ENCODE results near the gene DAB2IP.

Gene DAB2IP

DNA sequence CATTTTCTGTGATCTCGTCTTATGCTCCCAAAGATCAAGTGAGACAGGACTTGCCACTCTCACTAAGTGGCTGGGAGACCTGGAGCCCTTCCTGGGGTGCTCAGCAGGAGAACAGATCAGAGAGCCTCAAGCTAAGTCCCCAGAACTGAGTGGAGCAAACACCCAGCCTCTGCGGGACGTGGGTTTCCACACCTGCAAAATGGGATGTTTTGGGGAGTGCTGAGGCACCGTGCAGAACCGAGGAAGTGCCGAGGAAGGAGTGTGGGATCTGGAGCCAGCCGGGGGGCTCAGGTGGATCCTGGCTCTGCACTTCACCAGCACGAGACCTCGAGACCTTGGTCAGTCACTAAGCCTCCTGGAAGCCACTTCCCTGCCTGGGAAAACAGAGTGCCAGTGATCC lies 166.0 kb downstream of the DAB2IP start:
- no peak overlapping the region for H3K27ac ChIP-seq
- TF ChIP-seq, protein P1, sequence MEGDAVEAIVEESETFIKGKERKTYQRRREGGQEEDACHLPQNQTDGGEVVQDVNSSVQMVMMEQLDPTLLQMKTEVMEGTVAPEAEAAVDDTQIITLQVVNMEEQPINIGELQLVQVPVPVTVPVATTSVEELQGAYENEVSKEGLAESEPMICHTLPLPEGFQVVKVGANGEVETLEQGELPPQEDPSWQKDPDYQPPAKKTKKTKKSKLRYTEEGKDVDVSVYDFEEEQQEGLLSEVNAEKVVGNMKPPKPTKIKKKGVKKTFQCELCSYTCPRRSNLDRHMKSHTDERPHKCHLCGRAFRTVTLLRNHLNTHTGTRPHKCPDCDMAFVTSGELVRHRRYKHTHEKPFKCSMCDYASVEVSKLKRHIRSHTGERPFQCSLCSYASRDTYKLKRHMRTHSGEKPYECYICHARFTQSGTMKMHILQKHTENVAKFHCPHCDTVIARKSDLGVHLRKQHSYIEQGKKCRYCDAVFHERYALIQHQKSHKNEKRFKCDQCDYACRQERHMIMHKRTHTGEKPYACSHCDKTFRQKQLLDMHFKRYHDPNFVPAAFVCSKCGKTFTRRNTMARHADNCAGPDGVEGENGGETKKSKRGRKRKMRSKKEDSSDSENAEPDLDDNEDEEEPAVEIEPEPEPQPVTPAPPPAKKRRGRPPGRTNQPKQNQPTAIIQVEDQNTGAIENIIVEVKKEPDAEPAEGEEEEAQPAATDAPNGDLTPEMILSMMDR (IDR thresholded peaks at IDR 0.05) = no peak
- no peak for TF ChIP-seq ZFX (IDR thresholded peaks at IDR 0.05; ENCODE audit: borderline replicate concordance)

GRCh38 chr9:121818016-121818661 lies 166.7 kb downstream of the DAB2IP start:
- TF ChIP-seq, protein P1 (IDR thresholded peaks at IDR 0.05) = no peak
- TF ChIP-seq ZFX (IDR thresholded peaks at IDR 0.05; ENCODE audit: borderline replicate concordance) = no peak
- H3K27ac ChIP-seq = no peak overlapping the region

DNA sequence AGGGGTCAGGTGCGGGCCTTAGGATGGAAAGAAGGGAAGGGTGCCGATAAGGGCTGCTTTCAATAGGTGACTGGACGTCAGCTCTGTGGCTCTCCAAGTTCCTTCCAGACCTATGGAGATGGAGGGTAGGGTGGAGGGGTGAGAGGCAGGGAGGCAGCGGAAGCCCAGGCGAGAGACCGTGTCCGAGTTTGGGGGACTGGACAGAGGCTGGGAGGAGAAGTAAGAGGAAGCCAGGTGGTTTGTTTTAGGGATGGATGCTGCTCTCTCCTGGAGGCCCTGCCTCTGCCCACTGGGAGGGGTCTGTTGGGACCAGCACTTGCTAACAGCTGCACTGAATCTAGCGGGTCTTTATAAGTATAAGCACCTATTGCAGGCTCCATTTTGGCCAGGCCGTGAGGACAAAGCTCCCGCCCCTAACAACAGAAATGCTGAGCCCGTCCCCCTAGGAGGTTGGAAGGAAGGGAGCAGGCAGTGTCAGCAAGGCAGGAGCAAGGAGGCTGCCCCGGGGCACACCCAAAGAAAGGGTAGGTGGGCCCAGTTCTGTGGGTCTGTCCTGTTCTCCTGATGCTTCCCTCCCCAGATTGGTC lies 167.5 kb downstream of the DAB2IP start:
- no peak overlapping the region for H3K27ac ChIP-seq
- TF ChIP-seq ZFX (IDR thresholded peaks at IDR 0.05; ENCODE audit: borderline replicate concordance) = no peak
- TF ChIP-seq, protein P1 (IDR thresholded peaks at IDR 0.05) = no peak

DNA sequence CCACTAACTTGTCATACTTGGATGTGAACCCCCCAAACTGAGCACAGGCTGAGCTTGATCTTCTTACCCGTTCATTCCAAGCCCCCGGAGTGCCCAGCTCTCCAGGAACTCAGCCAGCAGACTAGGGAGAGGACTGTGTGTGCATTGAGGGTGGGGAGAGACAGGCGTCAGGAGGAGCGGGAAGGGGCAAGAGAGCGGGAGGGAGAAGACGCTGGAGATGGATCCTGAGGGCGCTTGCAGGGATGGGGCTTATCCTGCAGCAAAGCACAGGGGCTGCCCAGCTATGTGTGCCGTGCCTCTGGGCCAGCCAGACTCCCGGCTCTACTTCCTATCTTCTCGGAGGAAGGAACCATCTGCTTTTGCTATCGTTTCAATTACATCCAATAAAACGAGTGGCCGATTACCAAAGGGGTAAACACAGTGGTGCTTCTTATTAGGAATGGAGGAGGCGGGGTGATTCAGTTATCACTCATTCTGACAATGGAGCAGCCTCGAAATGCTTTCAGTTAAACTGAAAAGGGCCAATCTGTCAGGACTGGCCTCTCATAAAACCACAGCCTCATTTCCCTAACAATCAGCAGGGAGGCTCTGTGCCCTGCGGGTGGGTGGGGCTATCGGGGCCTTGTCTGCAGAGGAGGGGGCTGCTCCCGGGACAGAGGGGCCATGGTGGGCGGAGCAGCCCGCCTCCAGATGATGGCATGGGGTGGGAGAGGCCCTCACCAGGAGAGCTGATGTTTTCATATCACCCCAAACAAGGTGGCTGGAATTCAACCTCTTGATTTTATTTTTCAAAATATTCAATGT lies 168.2 kb downstream of the DAB2IP start:
- TF ChIP-seq, protein P1 (IDR thresholded peaks at IDR 0.05) = no peak
- TF ChIP-seq ZFX (IDR thresholded peaks at IDR 0.05; ENCODE audit: borderline replicate concordance) = no peak
- no peak overlapping the region for H3K27ac ChIP-seq

DNA sequence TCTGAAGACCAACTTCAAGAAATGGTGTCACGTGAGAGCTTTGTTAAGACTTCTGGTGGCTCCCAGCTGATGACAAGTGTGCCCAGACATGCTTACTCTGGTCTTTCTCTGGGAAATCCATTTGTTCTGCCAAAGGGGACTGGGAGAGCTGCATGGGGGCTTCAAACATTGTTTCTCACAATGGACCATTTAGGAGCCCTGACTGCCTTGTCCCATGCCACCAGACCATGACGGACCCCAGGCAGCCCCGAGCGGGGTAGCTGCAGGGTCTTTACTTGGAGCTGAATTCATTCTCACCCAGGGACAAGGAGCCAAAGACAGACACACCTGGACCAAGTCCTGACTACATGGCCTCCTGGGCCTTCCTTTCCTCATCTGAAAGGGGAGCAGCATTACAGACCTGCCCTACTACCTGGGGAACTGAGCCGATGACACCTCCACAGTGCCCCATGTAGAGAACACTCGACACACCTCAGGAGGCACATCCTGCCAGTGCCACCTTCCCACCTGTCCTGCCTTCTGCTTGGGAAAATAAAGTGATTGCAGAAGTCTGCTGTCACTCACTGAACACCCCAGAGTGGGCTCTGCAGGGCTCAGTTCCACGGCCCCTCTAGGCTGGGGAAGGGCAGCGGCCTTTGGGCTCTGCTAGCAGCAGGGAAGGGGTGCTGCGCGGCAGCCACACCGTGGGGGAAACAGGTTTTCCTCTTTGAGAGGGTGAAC lies 169.0 kb downstream of the DAB2IP start:
- H3K27ac ChIP-seq = no peak overlapping the region
- TF ChIP-seq, protein P1 (IDR thresholded peaks at IDR 0.05) = no peak
- no peak for TF ChIP-seq ZFX (IDR thresholded peaks at IDR 0.05; ENCODE audit: borderline replicate concordance)

DNA sequence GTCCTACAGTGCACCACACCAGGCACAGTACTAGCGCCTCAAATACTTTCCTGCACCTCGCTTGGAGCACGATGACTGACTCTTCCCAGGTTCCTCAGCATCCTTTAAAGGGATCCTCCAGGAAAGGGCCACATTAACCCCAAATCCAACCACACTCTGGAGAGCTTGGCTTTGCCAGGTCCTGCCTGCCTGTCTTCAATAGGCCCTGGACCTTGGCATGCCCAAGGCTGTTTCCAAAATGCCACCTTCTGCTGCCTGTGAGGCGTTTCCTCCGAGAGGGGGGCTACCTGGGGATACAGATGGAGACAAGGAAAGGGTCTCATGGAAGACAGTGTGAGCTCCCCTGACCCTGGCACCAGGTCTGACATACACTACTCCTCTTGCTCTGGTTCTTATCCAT lies 169.9 kb downstream of the DAB2IP start:
- no peak overlapping the region for H3K27ac ChIP-seq
- TF ChIP-seq, protein P1 (IDR thresholded peaks at IDR 0.05) = no peak
- TF ChIP-seq ZFX (IDR thresholded peaks at IDR 0.05; ENCODE audit: borderline replicate concordance) = no peak
